NCI-H128 (cell line): ENCODE data around the gene IFI6.
"Not testable (repeated sequence)": the region's sequence is repeated elsewhere in the genome, so short reads cannot be mapped to it uniquely, and the experiment has no call there.

ENCODE experiments used
- DNase-seq: peaks from one replicate; lab custom pipeline; 2025; ENCODE audit not compliant: unreplicated experiment; lab: John Stamatoyannopoulos, UW

The IFI6 gene

GRCh38 chr1:27632387-27633297 lies 39.4 kb downstream of the IFI6 start:
- DNase-seq = no peak

- DNase-seq = no peak
Observed at GRCh38 chr1:27630859-27631491, 41.0 kb downstream of the IFI6 start.

GRCh38 chr1:27628712-27629111 lies 43.3 kb downstream of the IFI6 start:
- no peak for DNase-seq

- not testable (repeated sequence) for DNase-seq
Observed at GRCh38 chr1:27627733-27628132, 44.3 kb downstream of the IFI6 start.

GRCh38 chr1:27627061-27627460 lies 44.9 kb downstream of the IFI6 start:
- DNase-seq = no peak

- DNase-seq = no peak
Observed at GRCh38 chr1:27626031-27626935, 45.7 kb downstream of the IFI6 start.

- no peak for DNase-seq
Observed at GRCh38 chr1:27624467-27625178, 47.4 kb downstream of the IFI6 start.

- DNase-seq = no peak
Observed at GRCh38 chr1:27623327-27624212, 48.4 kb downstream of the IFI6 start.

- DNase-seq = no peak
Observed at GRCh38 chr1:27622828-27623227, 49.2 kb downstream of the IFI6 start.

- DNase-seq = no peak
Observed at GRCh38 chr1:27621051-27621920, 50.7 kb downstream of the IFI6 start.

GRCh38 chr1:27619782-27620438 lies 52.1 kb downstream of the IFI6 start:
- not testable (repeated sequence) for DNase-seq

GRCh38 chr1:27618341-27619082 lies 53.5 kb downstream of the IFI6 start:
- DNase-seq = no peak

GRCh38 chr1:27617420-27617819 lies 54.6 kb downstream of the IFI6 start:
- DNase-seq = no peak

GRCh38 chr1:27616441-27616840 lies 55.6 kb downstream of the IFI6 start:
- DNase-seq = no peak
